Anterior cingulate cortex (tissue), 58 donors: ENCODE data around the gene LYPD5.
"Not testable (repeated sequence)": the region's sequence is repeated elsewhere in the genome, so short reads cannot be mapped to it uniquely, and the experiment has no call there.

Experiments used
- DNase-seq, 58 donors: peaks; one replicate each; lab custom pipeline; 2025; lab: John Stamatoyannopoulos, UW

Gene LYPD5, protein sequence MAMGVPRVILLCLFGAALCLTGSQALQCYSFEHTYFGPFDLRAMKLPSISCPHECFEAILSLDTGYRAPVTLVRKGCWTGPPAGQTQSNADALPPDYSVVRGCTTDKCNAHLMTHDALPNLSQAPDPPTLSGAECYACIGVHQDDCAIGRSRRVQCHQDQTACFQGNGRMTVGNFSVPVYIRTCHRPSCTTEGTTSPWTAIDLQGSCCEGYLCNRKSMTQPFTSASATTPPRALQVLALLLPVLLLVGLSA

DNA sequence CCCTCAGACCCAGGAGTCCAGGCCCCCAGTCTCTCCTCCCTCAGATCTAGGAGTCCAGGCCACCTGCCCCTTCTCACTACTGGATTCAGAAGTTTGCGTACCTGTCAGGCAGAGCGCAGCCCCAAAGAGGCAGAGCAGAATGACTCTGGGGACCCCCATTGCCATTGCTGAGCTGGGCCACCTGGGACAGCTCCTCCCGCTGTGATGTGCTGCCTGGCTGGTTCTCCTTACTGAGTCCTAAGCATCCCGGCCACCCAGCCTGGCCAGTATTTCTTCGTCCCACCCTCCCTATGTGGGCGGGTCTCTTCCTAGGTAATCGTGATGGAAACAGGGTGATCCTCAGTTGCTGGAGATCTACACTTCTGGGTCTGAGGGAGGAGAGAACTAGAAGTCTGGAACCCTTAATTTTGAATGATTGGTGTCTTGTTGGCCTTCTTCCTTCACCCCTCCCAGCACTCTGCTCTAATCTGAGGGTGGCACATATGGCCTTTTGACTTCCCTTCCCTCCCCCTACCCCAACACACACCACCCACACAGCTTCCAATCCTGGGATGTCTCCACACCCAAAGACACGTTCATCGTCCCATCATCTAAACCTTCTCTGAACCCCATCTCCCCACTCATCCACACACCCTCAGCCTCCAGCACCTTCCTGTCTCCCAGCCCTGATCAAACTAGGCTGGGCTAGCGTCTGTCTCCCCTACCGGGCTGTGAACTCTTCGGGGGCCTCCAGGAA, at the start of gene LYPD5:
TSS of gene LYPD5 (minus strand) at position 232 of the 736 bp plus-strand sequence. CDS start at position 165, 67 bp downstream.
- no peak for DNase-seq

DNA sequence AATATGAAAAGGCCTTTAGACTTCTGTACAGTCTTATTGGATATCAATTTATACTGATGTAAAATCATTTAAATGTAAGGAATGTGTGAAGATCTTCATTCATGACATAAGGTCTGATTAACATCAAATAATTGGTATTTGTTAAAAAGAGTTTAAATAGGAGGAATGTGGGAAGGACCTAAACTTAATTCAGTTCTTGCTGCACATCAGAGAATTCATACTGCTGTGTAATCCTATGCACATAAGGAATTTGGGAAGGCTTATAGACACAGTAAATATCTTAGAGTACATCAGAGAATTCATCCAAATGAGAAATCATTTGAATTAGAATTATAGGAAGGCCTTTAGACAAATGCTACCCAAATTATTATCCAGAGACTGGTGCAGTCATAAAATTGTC, 46.6 kb upstream of the LYPD5 start:
- no peak for DNase-seq

DNA sequence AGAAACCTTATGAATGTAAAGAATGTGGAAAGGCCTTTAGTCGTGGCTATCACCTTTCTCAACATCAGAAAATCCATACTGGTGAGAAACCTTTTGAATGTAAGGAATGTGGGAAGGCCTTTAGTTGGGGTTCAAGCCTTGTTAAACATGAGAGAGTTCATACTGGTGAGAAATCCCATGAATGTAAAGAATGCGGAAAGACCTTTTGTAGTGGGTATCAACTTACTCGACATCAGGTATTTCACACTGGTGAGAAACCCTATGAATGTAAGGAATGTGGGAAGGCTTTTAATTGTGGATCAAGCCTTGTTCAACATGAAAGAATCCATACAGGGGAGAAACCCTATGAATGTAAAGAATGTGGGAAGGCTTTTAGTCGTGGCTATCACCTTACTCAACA, 45.6 kb upstream of the LYPD5 start:
- no peak for DNase-seq

DNA sequence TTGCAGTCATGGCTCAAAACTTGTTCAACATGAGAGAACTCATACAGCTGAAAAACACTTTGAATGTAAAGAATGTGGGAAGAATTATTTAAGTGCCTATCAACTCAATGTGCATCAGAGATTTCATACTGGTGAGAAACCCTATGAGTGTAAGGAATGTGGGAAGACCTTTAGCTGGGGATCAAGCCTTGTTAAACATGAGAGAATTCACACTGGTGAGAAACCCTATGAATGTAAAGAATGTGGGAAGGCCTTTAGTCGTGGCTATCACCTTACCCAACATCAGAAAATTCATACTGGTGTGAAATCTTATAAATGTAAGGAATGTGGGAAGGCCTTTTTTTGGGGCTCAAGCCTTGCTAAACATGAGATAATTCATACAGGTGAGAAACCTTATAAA, 45.0 kb upstream of the LYPD5 start:
- DNase-seq = no peak

DNA sequence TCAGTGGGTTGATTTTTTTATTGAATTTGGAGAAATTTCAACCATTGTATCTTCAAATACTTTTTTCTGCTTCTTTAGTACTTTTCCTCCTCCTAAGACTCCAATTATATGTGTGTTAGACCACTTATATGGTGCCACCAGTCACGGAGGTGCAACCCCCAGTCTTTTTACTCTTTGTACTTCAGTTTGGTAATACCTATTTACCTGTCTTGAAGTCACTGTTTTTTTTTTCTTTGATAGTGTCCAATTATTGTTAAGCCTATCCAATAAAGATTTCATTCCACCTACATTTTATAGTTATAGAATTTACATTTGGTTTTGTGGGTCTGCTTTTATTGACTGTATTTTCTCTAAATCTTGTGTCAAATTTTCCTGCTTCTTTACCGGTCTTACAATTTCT, 39.8 kb upstream of the LYPD5 start:
- DNase-seq = no peak

DNA sequence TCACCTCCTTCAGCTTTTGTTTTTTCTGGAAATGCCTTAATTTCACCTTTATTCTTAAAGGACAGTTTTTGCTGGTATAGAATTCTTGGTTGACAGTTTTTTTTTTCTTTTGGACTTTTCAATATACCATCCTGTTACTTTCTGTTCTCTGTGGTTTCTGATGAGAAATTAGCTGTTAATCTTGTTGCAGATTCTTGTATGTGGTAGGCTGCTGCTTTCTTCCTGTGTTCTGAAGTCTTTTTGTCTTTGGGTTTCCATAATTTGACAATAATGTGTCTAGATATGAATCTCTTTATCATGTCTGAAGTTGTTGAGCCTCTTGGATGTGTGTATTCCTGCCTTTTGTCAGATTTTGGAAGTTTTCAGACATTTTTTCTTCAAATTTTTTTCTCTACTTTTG, 36.9 kb upstream of the LYPD5 start:
- no peak for DNase-seq

DNA sequence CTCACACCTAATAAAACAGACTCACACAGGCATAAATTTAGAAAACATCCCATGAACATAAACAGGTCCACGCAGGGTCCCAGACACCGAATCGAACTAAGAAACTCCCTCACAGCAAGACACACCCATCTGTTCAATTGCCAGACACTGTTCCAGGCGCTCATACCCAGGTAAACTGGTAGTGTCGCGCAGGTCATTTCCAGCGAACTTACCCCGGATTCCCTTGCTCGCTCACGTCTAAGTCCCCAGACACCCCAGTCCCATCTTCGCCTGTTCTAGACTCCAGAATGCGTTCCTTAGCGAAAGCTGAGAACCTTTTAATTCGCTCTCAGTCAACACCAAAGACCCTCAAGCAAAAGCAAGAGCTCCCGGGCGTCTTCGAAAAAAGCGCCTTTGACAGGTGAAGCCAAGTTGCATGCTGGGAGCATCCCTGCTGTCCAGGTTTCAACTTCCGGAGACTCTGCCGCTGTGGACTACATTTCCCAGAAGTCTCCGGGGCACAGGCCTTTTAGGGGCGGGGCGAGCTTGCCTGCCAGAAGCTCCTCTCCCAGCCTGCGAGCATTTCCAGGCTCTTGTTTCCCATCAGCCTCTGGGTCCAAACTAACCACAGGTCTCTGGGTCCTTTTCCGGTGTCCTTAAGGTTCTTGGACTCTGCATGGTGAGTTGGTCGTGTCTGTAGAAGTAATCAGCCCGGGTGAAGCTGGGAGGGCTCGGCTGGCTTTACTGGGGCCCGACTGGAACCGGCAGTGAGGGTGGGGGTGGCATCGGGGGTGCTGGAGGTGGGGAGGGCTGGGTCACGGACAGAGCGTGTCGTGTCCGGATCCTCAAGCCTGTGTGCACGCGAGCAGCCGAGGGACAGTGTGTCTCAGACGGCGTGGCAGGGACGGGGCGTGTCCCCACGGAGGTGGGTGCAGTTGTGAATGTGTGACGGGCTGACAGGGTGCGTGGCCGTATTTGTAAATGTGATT, 24.8 kb upstream of the LYPD5 start, which contains the start of gene ZNF283:
TSS of gene ZNF283 (plus strand) at position 535 of the 968 bp plus-strand sequence. CDS start 6,184 bp downstream, outside the sequence.
- peak; percentile 41 to 95 (median 86) for DNase-seq

DNA sequence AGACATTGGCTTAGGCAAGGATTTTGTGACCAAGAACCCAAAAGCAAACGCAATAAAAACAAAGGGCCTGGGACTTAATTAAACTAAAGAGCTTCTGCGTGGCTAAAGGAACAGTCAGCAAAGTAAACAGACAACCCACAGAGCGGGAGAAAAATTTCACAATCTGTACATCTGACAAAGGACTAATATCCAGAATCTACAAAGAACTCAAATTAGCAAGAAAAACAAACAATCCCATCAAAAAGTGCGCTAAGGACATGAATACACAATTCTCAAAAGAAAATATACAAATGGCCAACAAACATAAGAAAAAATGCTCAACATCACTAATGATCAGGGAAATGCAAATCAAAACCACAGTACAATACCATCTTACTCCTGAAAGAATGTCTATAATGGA, 22.3 kb upstream of the LYPD5 start:
- DNase-seq = not testable (repeated sequence)

DNA sequence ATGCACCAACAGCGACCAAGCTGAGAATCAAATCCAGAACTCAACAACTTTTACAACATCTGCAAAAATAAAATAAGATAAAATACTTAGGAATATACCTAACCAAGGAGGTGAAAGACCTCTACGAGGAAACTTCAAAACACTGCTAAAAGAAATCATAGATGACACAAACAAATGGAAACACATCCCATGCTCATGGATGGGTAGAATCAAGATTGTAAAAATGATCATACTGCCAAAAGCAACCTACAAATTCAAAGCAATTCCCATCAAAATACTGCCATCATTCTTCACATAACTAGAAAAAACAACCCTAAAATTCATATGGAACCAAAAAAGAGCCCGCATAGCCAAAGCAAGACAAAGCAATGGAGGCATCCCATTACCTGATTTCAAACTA, 21.6 kb upstream of the LYPD5 start:
- not testable (repeated sequence) for DNase-seq

DNA sequence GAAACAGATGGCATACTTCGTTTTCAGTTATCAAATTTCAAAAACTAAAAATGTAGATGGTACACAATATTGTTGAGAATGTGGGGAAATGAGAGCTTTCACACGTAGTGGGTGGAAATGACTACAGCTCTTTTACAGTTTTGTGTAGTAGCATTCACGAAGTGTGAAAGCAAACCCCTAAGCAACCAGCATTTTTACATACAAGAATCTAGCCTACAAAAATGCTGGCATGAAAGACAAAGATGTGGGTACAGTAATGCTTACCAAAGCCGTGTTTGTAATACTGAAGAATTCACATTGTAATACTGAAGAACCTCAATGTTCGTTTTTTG, 18.6 kb upstream of the LYPD5 start:
- DNase-seq = no peak

DNA sequence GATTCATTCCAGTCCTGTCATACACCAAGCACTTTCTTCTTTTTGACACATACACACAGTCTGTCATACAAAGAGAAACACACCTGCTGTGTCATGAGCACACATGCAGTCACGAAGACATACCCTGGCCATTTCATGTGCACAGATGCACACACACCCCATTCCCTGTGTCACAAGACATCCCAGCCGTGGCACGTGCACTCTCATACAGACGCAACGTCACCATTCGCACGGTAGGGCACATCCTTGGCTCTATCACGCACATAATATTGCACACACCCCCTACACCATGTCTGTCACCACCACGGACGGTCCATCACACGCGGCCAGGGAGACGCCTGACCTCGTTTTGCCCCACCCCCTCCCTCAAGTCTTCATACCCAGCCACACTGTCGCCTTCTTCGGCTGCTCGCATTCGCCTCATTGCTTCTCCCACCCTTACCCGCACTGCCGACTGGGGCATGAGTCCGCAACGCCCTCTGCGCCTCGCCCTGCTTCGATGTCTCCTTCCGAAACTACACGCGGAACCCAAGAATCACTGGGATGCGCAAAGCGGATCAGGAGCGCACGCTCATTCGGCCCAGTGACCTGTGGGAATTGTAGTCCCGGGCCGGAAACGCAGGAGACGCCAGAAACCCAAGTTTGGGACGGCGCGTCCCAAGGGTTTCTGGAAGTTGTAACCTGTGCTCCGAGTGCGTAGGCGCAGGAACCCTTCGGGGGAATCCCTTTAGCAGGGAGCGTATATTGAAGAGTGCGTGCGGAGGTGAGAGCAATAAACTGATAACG, 18.0 kb upstream of the LYPD5 start:
- DNase-seq = peak in 52 of 58 donors; percentile 5 to 69 (median 28)

DNA sequence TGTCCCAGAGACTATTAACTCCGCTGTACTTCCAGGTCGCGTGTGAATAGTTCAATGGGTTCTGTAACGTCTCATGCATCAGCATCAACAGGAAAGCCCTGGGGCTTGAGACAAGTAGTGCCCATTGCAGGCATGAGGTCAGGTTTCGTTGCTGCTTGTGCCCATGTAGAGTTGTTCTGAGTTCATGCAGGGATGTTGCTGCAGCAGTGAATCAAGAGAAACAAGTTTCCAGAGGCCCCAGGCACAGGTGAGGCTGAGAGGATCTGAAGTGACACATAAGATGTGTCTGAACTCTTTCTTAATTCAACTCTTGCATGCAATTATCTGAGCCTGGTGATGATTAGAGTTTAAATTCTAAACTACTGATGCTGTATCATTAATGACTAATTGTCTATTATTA, 16.3 kb upstream of the LYPD5 start:
- no peak for DNase-seq

DNA sequence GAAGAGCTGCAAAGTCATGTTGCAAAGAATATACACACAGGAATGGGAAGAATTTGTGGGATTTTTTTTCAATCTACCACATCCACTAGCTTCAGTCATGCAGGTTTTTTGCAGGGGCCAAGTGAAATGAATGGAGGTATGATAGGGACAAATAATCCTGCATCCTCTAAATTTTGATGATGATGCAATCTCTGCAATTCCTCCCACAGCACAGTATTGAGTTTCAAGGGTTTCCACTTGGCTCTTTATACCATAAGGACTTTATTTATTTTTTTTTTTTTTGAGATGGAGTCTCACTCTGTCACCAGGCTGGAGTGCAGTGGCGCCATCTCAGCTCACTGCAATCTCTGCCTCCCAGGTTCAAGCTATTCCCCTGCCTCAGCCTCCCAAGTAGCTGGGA, 15.2 kb upstream of the LYPD5 start:
- DNase-seq = not testable (repeated sequence)

DNA sequence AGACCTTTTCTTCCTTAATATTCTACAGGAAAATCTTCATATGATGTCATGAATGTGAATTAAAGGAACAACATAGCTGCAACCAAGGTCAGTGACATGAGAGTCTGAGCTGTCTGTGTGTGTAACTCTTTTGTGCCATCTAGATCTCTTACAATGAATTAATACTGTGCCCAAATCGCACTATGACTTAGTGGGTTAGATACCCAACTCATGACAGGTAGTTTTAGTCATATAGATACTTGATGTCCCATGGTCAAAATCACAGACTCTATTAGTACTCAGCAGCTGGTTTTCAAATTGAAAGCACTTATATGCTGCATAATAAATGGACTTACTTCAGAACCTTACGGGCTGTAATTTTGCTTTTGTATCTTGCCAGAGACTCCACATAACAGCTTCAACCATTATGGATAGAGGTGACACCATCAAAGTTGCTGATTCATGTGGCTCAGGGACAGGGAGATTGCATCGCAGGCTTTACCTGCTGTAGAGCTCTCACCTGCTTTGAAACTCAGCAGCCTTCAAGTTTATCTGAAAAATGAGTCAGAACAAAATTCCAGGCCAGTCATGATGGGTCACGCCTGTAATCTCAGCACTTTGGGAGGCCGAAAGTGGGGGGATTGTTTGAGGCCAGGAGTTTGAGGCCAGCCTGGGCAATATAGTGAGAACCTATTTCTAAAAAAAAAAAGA, 12.6 kb upstream of the LYPD5 start:
- no peak for DNase-seq

DNA sequence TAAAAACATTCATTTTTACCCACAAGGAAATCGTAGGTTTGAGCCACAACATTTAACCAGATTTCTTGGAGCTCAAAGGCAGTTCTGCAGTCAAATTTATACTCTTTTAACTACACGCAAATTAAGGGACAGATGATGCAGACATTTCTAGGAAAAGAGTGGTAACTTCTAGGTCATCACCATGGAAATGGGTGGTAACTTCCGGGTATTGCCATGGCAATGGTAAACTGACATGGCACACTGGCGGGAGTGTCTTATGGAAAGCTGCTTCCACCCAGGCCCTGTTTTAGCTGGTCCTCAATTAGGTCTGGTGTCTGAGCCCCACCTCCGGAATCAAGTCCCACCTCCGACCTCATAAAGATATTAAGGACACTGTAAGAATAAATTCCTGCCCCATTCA, 10.4 kb upstream of the LYPD5 start:
- no peak for DNase-seq

DNA sequence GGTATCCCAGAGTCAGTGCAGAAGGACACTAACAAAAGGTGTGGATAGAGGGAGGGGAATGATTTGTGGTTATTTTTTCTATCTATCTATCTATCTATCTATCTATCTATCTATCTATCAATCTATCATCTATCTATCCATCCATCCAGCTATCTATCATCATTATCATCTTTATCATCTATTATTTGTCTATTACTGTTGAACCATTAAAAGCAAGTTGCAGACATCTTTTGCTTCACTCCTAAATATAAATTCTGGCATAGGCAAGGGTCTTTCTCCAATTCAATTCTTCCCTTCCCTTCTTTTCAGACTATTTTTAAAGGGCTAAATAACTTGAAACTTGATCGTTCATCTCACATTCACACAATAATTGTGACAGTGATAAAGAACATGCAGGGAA, 10.0 kb upstream of the LYPD5 start:
- DNase-seq = no peak

DNA sequence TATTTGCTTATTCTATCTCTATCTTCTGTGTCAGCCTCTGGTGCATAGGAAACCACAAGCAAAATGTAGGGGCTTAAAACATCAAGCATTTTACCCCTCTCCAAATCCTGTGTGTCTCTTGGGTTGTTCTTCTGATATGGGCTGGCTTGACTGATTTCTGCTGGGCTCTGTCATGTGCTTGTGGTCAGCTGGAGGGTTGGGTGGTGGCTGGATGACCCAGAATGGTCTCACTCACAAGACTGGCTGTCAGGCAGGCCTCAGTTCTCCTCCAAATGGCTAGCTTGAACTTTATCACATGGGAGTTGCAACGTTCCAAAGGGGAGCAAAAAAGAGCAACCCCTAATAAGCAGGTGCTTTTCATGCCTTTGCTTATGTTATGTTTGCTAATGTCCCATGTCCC, 9.6 kb upstream of the LYPD5 start:
- DNase-seq = no peak

DNA sequence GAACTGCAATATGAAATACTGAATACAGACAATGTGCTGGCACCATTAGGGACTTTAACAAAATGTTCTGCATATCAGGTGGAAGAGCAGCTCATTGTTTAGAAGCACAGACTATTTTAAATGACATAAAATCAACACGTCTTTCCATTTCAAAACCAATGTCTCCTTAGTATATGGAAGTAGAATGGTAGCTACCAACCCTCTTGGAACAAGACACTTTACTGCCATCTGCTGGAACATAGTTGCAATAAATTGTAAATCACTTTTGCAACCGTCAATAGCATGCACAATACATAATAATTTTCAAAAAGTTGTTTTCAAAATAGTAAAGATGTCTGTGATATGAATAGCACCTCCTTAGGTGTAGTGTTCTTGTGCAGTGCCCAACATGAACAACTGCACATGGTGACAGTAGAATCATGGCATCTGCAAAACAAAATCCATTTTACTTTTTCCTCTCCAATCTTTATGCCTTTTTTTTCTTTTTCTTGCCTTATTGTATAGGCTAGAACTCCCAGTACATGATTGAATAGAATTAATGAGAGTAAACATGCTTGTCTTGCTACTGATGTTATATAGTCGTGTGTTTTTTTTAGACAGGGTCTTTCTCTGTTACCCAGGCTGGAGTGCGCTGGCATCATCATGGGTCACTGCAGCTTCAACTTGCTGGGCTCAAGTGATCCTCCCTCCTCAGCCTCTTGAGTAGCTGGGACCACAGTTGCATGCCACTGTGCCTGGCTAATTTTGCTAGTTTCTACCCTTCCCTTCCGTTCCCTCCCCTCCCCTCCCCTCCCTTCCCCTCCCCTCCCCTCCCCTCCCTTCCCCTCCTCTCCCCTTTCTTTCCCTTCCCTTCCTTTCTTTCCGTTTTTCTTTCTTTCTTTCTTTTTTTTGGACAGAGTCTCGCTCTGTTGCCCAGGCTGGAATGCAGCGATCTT, 7.8 kb upstream of the LYPD5 start:
- DNase-seq = no peak

DNA sequence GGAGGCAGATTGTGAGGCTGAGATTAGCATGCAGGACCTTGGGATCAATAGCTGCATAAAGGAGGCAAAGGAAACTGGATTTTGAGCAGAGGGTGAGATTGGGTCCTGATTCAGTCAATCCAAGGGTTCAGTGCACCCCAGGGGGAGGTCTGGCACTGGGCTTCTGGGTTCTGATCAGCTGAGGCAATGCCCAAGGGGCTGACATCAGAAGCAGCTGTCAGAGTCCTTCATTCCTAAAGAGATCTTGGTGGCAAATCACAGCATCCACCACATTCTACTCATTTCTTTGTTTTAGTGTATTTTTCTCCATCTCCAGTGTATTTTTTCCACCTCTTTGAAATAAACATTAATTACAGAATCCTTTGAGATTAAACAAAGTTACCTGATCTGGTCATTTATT, 5.4 kb upstream of the LYPD5 start:
- DNase-seq = no peak
